DND-41 (cell line): Measurements from ENCODE around the gene CD3E.
A peak's percentile ranks its signal among the peaks of the same experiment; 100 is the strongest.
"Not testable (repeated sequence)": the region's sequence is repeated elsewhere in the genome, so short reads cannot be mapped to it uniquely, and the experiment has no call there.

ENCODE experiments used
- ATAC-seq: fragments of 200-7000 bp; cut with Tn5 transposase; 3 replicates; pipeline ENCODE4 v1.9.1; 2021; ENCODE audit warnings: low read depth; ENCODE audit not compliant: insufficient read depth
- DNase-seq: peaks from one replicate; pipeline ENCODE4 v3.0.0-alpha.2; 2020
- H2AFZ ChIP-seq: 2 replicates; pipeline ENCODE4 v1.6.0; 2012; ENCODE audit warnings: low read depth, low read length
- H3K27ac ChIP-seq: 2 replicates; pipeline ENCODE4 v1.5.1; 2012; ENCODE audit warnings: low read length, inconsistent platforms
- H3K27me3 ChIP-seq: fragments of 200-600 bp; sonication (generic); 2 replicates; pipeline ENCODE4 v1.6.0; 2012; ENCODE audit warnings: low read length, mild to moderate bottlenecking, inconsistent platforms; ENCODE audit not compliant: insufficient read depth, poor library complexity
- H3K36me3 ChIP-seq: 2 replicates; pipeline ENCODE4 v1.5.1; 2012; ENCODE audit warnings: low read length, inconsistent platforms; ENCODE audit not compliant: insufficient read depth
- H3K4me1 ChIP-seq: 2 replicates; pipeline ENCODE4 v1.5.1; 2012; ENCODE audit warnings: mild to moderate bottlenecking, low read length; ENCODE audit not compliant: insufficient read depth
- H3K4me2 ChIP-seq: 2 replicates; pipeline ENCODE4 v1.6.0; 2012; ENCODE audit warnings: mild to moderate bottlenecking, moderate library complexity, low read length, inconsistent platforms; ENCODE audit not compliant: insufficient read depth
- H3K4me3 ChIP-seq, 2 experiments: fragments of 200-600 bp in 1 of 2; shearing (Covaris generic) in 1 of 2; 2 replicates each; pipeline ENCODE4 v1.5.1; 2012 to 2016; ENCODE audit warnings: inconsistent platforms in 2 of 2, low read length in 2 of 2, mild to moderate bottlenecking in 2 of 2, low read depth in 1 of 2, moderate library complexity in 1 of 2
- H3K79me2 ChIP-seq: 2 replicates; pipeline ENCODE4 v1.6.0; 2012; ENCODE audit warnings: low read length, inconsistent platforms; ENCODE audit not compliant: insufficient read depth
- H3K9ac ChIP-seq: 2 replicates; pipeline ENCODE4 v1.6.0; 2012; ENCODE audit warnings: low read depth, mild to moderate bottlenecking, inconsistent platforms, low read length, moderate library complexity
- H3K9me3 ChIP-seq: 2 replicates; pipeline ENCODE4 v1.5.1; 2012; ENCODE audit warnings: low read length, moderate library complexity, mild to moderate bottlenecking, inconsistent platforms; ENCODE audit not compliant: insufficient read depth, severe bottlenecking
- H4K20me1 ChIP-seq: 2 replicates; pipeline ENCODE4 v1.6.0; 2012; ENCODE audit warnings: low read length; ENCODE audit not compliant: insufficient read depth
- EZH2 ChIP-seq: IDR thresholded peaks from 3 replicates; pipeline ENCODE4 v1.6.1; 2012; ENCODE audit warnings: borderline replicate concordance, low read depth, mild to moderate bottlenecking, moderate library complexity, low read length, inconsistent platforms; ENCODE audit not compliant: severe bottlenecking
- TF ChIP-seq, protein P1 (sequence below): IDR thresholded peaks from 2 replicates; pipeline ENCODE4 v1.5.1; 2012; ENCODE audit warnings: borderline replicate concordance, low read length, moderate library complexity, mild to moderate bottlenecking; ENCODE audit not compliant: poor library complexity, severe bottlenecking; ENCODE audit errors: extremely low read depth

CD3E gene

DNA sequence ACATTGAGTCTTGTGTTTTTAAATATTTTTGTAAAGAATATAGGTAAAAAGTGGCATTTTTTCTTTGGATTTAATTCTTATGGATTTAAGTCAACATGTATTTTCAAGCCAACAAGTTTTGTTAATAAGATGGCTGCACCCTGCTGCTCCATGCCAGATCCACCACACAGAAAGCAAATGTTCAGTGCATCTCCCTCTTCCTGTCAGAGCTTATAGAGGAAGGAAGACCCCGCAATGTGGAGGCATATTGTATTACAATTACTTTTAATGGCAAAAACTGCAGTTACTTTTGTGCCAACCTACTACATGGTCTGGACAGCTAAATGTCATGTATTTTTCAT is 333 bp upstream of the CD3E start:
- H3K4me3 ChIP-seq, result peak overlapping the region; percentile 26 to 64; a peak in 3 of 4 replicates
- H3K79me2 ChIP-seq, result peaks cover 74% of the 10 kb centered on the region
- peak overlapping the region; percentile 80 for H3K9ac ChIP-seq
- H3K27me3 ChIP-seq, result no peaks in the 10 kb centered on the region
- peaks cover 34% of the 10 kb centered on the region for H3K36me3 ChIP-seq
- TF ChIP-seq EZH2, result no peak
- TF ChIP-seq, protein P1, sequence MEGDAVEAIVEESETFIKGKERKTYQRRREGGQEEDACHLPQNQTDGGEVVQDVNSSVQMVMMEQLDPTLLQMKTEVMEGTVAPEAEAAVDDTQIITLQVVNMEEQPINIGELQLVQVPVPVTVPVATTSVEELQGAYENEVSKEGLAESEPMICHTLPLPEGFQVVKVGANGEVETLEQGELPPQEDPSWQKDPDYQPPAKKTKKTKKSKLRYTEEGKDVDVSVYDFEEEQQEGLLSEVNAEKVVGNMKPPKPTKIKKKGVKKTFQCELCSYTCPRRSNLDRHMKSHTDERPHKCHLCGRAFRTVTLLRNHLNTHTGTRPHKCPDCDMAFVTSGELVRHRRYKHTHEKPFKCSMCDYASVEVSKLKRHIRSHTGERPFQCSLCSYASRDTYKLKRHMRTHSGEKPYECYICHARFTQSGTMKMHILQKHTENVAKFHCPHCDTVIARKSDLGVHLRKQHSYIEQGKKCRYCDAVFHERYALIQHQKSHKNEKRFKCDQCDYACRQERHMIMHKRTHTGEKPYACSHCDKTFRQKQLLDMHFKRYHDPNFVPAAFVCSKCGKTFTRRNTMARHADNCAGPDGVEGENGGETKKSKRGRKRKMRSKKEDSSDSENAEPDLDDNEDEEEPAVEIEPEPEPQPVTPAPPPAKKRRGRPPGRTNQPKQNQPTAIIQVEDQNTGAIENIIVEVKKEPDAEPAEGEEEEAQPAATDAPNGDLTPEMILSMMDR, result no peak
- no peaks in the 10 kb centered on the region for H4K20me1 ChIP-seq
- peak overlapping the region; percentile 70 for H2AFZ ChIP-seq
- peak overlapping the region; percentile 97 for H3K27ac ChIP-seq
- peak overlapping the region; percentile 60 for H3K4me2 ChIP-seq
- H3K9me3 ChIP-seq, result no peaks in the 10 kb centered on the region
- ATAC-seq (peak; percentile 72), DNase-seq (no peak)
- H3K4me1 ChIP-seq, result peaks cover 70% of the 10 kb centered on the region

DNA sequence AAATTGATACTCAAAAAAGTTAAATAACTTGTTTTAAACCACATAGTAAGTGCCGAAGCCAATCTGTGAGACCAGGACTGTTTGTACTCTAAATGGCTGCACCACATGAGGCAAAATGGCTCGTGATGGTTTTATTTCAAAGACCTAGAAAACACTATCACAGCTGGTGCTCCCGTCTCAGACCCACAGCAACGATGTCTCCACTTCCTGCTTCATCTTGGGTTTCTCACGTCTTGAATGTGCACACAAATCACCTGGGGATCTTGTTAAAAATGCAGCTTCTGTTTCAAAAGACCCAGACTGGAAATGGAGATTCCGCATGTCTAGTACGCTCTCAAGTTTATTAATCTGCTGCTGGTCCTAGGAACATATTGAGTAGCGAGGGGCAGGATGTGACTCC is 1.2 kb downstream of the CD3E start:
- Histone ChIP-seq H3K4me2 (peak overlapping the region; percentile 60), H3K4me3 (peak overlapping the region; percentile 26 to 64), H4K20me1 (no peaks in the 10 kb centered on the region), H3K79me2 (peaks cover 87% of the 10 kb centered on the region), H2AFZ (no peak overlapping the region), H3K36me3 (peaks cover 45% of the 10 kb centered on the region), H3K9ac (peak overlapping the region; percentile 80), H3K4me1 (peaks cover 82% of the 10 kb centered on the region), H3K9me3 (no peaks in the 10 kb centered on the region), H3K27me3 (no peaks in the 10 kb centered on the region), H3K27ac (peak overlapping the region; percentile 97)
- TF ChIP-seq, protein P1, result no peak
- no peak for TF ChIP-seq EZH2
- peak; percentile 79 for DNase-seq
- peak; percentile 50 for ATAC-seq

DNA sequence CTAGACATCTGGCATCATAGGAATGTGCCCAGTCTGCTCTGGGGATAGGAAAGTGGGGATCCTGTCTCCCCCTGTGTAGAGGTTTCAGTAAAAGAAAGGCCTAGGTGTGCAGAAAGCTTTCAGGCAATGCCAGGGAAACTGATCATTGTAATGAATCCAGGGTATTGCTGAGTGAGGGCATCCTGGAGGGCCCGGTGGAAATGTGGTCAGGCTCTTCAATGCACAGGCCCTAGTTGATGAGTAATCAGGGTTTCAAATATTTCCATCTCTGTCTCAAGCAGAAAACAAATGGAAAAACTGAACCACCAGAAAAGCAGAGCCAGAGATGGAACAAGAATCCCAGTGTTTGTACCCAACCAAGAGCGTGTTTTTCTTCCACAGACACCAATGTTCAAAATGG is 2.0 kb downstream of the CD3E start:
- no peak for TF ChIP-seq EZH2
- TF ChIP-seq, protein P1, result no peak
- no peak overlapping the region for H2AFZ ChIP-seq
- peaks cover 90% of the 10 kb centered on the region for H3K4me1 ChIP-seq
- peaks cover 95% of the 10 kb centered on the region for H3K79me2 ChIP-seq
- peak; percentile 23 for DNase-seq
- H3K36me3 ChIP-seq, result peaks cover 53% of the 10 kb centered on the region
- H3K4me3 ChIP-seq, result peak overlapping the region in 1 of 2 experiments; percentile 64; a peak in 2 of 4 replicates
- no peaks in the 10 kb centered on the region for H3K9me3 ChIP-seq
- ATAC-seq, result no peak
- H3K4me2 ChIP-seq, result peak overlapping the region; percentile 60
- H4K20me1 ChIP-seq, result no peaks in the 10 kb centered on the region
- H3K9ac ChIP-seq, result peak overlapping the region; percentile 80
- H3K27ac ChIP-seq, result peak overlapping the region; percentile 97
- no peaks in the 10 kb centered on the region for H3K27me3 ChIP-seq

DNA sequence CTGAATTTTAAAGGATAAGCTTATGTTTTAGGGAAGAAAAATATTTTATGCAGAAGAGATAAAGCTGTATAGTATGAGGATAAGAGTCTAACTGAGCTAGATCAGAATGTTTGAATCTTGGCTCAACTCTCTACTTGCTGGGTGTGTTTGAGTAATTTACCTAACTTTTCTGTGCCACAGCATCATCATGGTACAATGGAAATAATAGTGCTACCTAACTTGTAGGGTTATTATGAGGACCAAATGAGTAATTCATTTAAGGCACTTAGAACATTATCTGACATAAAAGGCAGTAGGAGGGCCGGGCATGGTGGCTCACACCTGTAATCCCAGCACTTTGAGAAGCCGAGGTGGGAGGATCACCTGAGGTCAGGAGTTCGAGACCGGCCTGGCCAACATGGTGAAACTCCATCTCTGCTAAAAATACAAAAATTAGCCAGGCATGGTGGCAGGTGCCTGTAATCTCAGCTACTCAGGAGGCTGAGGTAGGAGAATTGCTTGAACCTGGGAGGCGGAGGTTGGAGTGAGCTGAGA is 4.5 kb downstream of the CD3E start:
- Histone ChIP-seq H3K27ac (peak overlapping the region; percentile 97), H3K79me2 (peaks cover 96% of the 10 kb centered on the region), H3K36me3 (peaks cover 78% of the 10 kb centered on the region), H3K4me2 (peak overlapping the region; percentile 60; the same call in 1 of the 2 replicates), H3K4me1 (peaks cover 90% of the 10 kb centered on the region)
- not testable (repeated sequence) for H3K9ac ChIP-seq, DNase-seq, H4K20me1 ChIP-seq, H3K27me3 ChIP-seq, H3K9me3 ChIP-seq, H2AFZ ChIP-seq, ATAC-seq, H3K4me3 ChIP-seq
